ENCODE measurements around the gene ATL3. TPM values are rescaled to one million over a fixed set of nuclear protein-coding genes. Genes with fewer than 3 reads are reported as not detected.

The ATL3 gene
- total and polyA plus RNA-seq, 2 donors (not counting 3 experiments of a cell fraction or from before 2014, with no cell fraction given) = 21.7 to 70.2 TPM

- no peak overlapping the region for H3K27ac ChIP-seq (ENCODE audit: insufficient read depth, low read depth, low read length)
- no peak for TF ChIP-seq POLR2AphosphoS5 (IDR thresholded peaks at IDR 0.05; ENCODE audit: insufficient read depth, low read depth, low read length)
- no peak for TF ChIP-seq FOS (IDR thresholded peaks at IDR 0.05; ENCODE audit: borderline replicate concordance, insufficient read depth, low read length)
- no peak for TF ChIP-seq GATA2 (IDR thresholded peaks at IDR 0.05; ENCODE audit: insufficient read depth, insufficient read length, low read depth, low read length)
- no peak for TF ChIP-seq CTCF (IDR thresholded peaks at IDR 0.05; ENCODE audit: extremely low read depth in 1 of 2, insufficient read depth in 1 of 2, low read depth in 1 of 2, low read length in 2 of 2)
- no peak for TF ChIP-seq EZH2 (IDR thresholded peaks at IDR 0.05; ENCODE audit: borderline replicate concordance, low read depth, low read length, severe bottlenecking)
- no peak for TF ChIP-seq MYC (IDR thresholded peaks at IDR 0.05; ENCODE audit: low read depth, low read length)
- no peak for TF ChIP-seq POLR2A (IDR thresholded peaks at IDR 0.05; ENCODE audit: low read depth, low read length)
- no peak for TF ChIP-seq MAX (IDR thresholded peaks at IDR 0.05; ENCODE audit: insufficient read depth, insufficient read length)
- no peak for TF ChIP-seq JUN (IDR thresholded peaks at IDR 0.05; ENCODE audit: borderline replicate concordance, insufficient read depth, insufficient read length, low read depth)
- no peak overlapping the region for H2AFZ ChIP-seq (ENCODE audit: low read depth, low read length)
- no peak for DNase-seq (ENCODE audit: low read depth, low spot score)
- no peak overlapping the region for H3K4me2 ChIP-seq (ENCODE audit: insufficient read depth, low read length)
- dilution Hi-C loops (cut with MboI; ENCODE audit: extremely low pct_ligation_motif_present, low sequenced_read_pairs) = no loop called here
- FAIRE-seq = no peak
- H3K27me3 ChIP-seq (ENCODE audit: control insufficient read depth in 2 of 2, insufficient read depth in 2 of 2, low read length in 2 of 2) = no peaks in the 10 kb centered on the region
- peaks cover 1% of the 10 kb centered on the region for H3K4me1 ChIP-seq (ENCODE audit: control insufficient read depth, extremely low read depth, insufficient read depth, low read length)
- H3K9me1 ChIP-seq (replicated peaks; ENCODE audit: control insufficient read depth, extremely low read depth, insufficient read depth, low read length) = no peaks in the 10 kb centered on the region
- peaks cover 3% of the 10 kb centered on the region for H4K20me1 ChIP-seq (replicated peaks; ENCODE audit: control insufficient read depth, extremely low read depth, insufficient read depth, low read length)
- no peak overlapping the region for H3K4me3 ChIP-seq (replicated peaks in 1 of 3; ENCODE audit: insufficient read depth in 1 of 3, low read depth in 1 of 3, low read length in 3 of 3)
- POLR2A ChIA-PET = no interaction called here
- no TSS peak for BruUV-seq (replicated peaks)
- H3K9ac ChIP-seq (replicated peaks; ENCODE audit: extremely low read depth, insufficient read depth, low read length) = no peak overlapping the region
- no peaks in the 10 kb centered on the region for H3K9me3 ChIP-seq (replicated peaks; ENCODE audit: control insufficient read depth, insufficient read depth, low read length)
- intact Hi-C loops (cut with micrococcal nuclease) = no loop called here
- no peaks in the 10 kb centered on the region for H3K36me3 ChIP-seq (ENCODE audit: control insufficient read depth in 2 of 2, extremely low read depth in 1 of 2, insufficient read depth in 2 of 2, low read length in 2 of 2)
- peaks cover 22% of the 10 kb centered on the region for H3K79me2 ChIP-seq (ENCODE audit: control insufficient read depth, insufficient read depth, low read length)
- CTCF ChIA-PET = interaction anchor here (0.6 to 1.7 kb wide), 3 partner anchors 9 to 65 kb away, joined by 3 to 7 read pairs (median 4); no protein-coding TSS in a partner anchor
These were observed 2.4 kb upstream of the ATL3 start for GRCh38 chr11:63673579-63673978.

Data from endothelial cell of umbilical vein (primary cell).